Measurements from ENCODE around the gene TEX54. TPM values are rescaled to one million over a fixed set of nuclear protein-coding genes. Genes with fewer than 3 reads are reported as not detected.

TEX54 gene
- not detected for total RNA-seq

DNA sequence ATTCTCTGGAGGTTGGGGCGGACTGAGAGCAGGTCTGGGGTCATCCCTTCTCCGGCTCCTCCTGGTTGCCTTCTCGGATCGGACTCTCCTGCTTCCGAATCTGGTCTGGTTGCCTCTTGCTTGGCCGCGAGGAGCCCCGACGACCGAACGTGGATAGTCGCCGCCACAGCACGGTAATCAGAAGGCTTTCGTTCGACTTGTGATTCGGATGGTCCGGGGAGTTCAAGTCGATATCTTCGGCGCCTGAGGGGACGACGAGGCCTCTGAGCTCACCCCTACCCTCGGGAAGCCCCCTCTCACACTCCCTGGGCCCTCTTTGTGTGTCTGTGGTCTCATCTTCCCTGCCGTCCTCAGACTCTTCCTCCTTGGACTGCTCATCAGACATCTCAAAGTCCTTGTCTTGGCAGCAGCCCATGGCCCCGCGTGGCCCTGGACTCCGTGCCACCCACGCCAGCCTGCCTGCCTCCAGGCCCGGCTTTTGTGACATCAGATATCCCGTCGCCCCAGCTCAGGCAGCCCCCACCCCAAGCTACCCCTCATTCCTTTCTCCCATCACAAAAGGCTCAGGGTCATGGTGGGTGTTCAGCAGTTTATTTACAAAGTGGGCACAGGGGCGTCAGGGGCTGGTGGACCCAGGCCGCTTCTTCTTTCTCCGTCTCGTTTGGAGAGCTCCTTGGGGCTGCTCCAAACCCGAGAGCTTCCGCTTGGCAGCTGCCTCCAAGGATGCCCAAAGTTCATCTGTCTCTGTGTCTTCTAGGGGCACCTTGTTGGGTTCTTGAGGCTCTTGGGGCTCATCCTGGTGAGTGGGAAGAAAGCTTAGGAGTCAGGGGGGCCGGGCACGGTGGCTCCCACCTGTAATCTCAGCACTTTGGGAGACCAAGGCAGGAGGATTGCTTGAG lies at the start of gene TEX54:
Gene TEX54, minus strand, starts transcription at position 506 of the 899 bp plus-strand sequence.
- peaks cover 13 to 23% of the 10 kb centered on the region in 2 donors for H3K36me3 ChIP-seq
- peak within 1 kb of the TSS; percentile 90 to 95 for H3K27ac ChIP-seq
- peak within 1 kb of the TSS; percentile 74 to 77 for H3K4me3 ChIP-seq
- H3K9me3 ChIP-seq, result no peaks in the 10 kb centered on the region
- H3K27me3 ChIP-seq, result no peaks in the 10 kb centered on the region
- peaks cover 0 to 31% of the 10 kb centered on the region in 2 donors for H3K4me1 ChIP-seq
- TF ChIP-seq, protein P1, sequence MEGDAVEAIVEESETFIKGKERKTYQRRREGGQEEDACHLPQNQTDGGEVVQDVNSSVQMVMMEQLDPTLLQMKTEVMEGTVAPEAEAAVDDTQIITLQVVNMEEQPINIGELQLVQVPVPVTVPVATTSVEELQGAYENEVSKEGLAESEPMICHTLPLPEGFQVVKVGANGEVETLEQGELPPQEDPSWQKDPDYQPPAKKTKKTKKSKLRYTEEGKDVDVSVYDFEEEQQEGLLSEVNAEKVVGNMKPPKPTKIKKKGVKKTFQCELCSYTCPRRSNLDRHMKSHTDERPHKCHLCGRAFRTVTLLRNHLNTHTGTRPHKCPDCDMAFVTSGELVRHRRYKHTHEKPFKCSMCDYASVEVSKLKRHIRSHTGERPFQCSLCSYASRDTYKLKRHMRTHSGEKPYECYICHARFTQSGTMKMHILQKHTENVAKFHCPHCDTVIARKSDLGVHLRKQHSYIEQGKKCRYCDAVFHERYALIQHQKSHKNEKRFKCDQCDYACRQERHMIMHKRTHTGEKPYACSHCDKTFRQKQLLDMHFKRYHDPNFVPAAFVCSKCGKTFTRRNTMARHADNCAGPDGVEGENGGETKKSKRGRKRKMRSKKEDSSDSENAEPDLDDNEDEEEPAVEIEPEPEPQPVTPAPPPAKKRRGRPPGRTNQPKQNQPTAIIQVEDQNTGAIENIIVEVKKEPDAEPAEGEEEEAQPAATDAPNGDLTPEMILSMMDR (IDR thresholded peaks at IDR 0.05), result no peak
- DNase-seq (ENCODE audit: low spot score in 2 of 2), result peak in 1 of 2 donors; percentile 74
- intact Hi-C loops (cut with DNase I), result loop anchor here (1.0 to 5.0 kb wide), 5 partner anchors 23 to 220 kb away; partner anchors contain the start of genes BSCL2, EML3, GNG3 and NXF1

GRCh38 chr11:62882431-62882749 lies 49.7 kb upstream of the TEX54 start:
- H3K36me3 ChIP-seq, result peaks cover 44 to 52% of the 10 kb centered on the region in 2 donors
- no peaks in the 10 kb centered on the region for H3K27me3 ChIP-seq
- H3K27ac ChIP-seq, result peak overlapping the region; percentile 91 to 98
- TF ChIP-seq, protein P1 (IDR thresholded peaks at IDR 0.05), result no peak
- no peaks in the 10 kb centered on the region for H3K9me3 ChIP-seq
- DNase-seq (ENCODE audit: low spot score in 2 of 2), result no peak
- H3K4me3 ChIP-seq, result peak overlapping the region; percentile 56 to 95
- H3K4me1 ChIP-seq, result peaks cover 17 to 44% of the 10 kb centered on the region in 2 donors
- intact Hi-C loops (cut with DNase I), result loop anchor here (10.0 kb wide), 1 partner anchor 732 kb away; the partner anchor contains the start of gene PLAAT3

- peaks cover 17 to 44% of the 10 kb centered on the region in 2 donors for H3K4me1 ChIP-seq
- no peaks in the 10 kb centered on the region for H3K27me3 ChIP-seq
- H3K27ac ChIP-seq, result peak overlapping the region; percentile 91 to 98
- no peaks in the 10 kb centered on the region for H3K9me3 ChIP-seq
- peak; percentile 83 to 98 for DNase-seq (ENCODE audit: low spot score in 2 of 2)
- H3K36me3 ChIP-seq, result peaks cover 38 to 46% of the 10 kb centered on the region in 2 donors
- H3K4me3 ChIP-seq, result peak overlapping the region; percentile 56 to 95
- TF ChIP-seq, protein P1 (IDR thresholded peaks at IDR 0.05), result no peak
- intact Hi-C loops (cut with DNase I), result loop anchor here (1.0 to 10.0 kb wide), 2 partner anchors 77 to 733 kb away; partner anchors contain the start of genes NXF1 and PLAAT3
These were observed 49.2 kb upstream of the TEX54 start for GRCh38 chr11:62881579-62882430.

DNA sequence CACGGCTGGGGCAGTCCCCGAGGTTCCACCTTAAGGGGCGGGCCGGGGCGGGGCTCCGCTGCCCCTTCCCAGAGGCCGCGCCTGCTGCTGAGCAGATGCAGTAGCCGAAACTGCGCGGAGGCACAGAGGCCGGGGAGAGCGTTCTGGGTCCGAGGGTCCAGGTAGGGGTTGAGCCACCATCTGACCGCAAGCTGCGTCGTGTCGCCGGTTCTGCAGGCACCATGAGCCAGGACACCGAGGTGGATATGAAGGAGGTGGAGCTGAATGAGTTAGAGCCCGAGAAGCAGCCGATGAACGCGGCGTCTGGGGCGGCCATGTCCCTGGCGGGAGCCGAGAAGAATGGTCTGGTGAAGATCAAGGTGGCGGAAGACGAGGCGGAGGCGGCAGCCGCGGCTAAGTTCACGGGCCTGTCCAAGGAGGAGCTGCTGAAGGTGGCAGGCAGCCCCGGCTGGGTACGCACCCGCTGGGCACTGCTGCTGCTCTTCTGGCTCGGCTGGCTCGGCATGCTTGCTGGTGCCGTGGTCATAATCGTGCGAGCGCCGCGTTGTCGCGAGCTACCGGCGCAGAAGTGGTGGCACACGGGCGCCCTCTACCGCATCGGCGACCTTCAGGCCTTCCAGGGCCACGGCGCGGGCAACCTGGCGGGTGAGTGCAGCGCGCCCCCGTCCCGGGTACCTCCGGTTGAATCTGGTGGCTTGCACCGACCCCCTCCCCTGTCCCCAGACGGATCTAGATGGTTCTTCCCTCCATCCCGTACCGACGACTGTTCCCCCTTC lies 48.4 kb upstream of the TEX54 start, which contains the start of gene SLC3A2:
Gene SLC3A2, plus strand, starts transcription at position 94 of the 776 bp plus-strand sequence. Its CDS starts 128 bp downstream, at position 222.
- TF ChIP-seq, protein P1 (IDR thresholded peaks at IDR 0.05), result peak; percentile 64 to 89 (median 85)
- peak; percentile 70 to 94 for DNase-seq (ENCODE audit: low spot score in 2 of 2)
- H3K4me1 ChIP-seq, result peaks cover 17 to 44% of the 10 kb centered on the region in 2 donors
- no peaks in the 10 kb centered on the region for H3K27me3 ChIP-seq
- intact Hi-C loops (cut with DNase I), result loop anchor here (1.0 to 10.0 kb wide), 4 partner anchors 19 to 734 kb away; partner anchors contain the start of genes NXF1 and PLAAT3
- H3K27ac ChIP-seq, result peak within 1 kb of the TSS; percentile 91 to 98
- H3K9me3 ChIP-seq, result no peaks in the 10 kb centered on the region
- peaks cover 30 to 38% of the 10 kb centered on the region in 2 donors for H3K36me3 ChIP-seq
- H3K4me3 ChIP-seq, result peak within 1 kb of the TSS; percentile 56 to 95
